ENCODE data around the gene LTN1. TPM values are rescaled to one million over a fixed set of nuclear protein-coding genes. Genes with fewer than 3 reads are reported as not detected.
A peak's percentile ranks its signal among the peaks of the same experiment; 100 is the strongest.

The LTN1 gene
- total RNA-seq, 1 experiment from 2014 or later: 8.7 TPM

DNA sequence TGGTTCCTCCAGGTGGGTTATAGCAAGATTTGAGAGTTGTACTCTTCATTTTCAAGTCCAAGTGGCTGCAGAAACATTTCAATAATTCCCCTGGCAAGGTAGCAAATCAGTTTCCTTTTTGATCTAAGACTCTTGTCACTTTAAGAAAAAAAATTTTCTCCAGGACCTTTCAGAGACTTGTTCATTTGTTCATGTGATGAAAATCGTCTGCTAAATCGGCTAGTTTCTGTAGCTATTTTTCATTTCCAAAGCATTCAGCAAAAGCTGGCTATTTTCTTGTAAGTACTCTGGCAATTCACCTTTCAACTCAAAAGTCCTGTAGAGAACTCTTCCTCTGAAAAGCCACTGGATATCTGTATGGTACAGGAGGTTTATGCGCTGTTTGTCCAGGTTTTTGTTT is 93.5 kb downstream of the LTN1 start:
- ChIA-PET RAD21 (ENCODE audit: low non-redundant PET in 1 of 2, low total read pairs in 2 of 2, uncharacterized antibody in 2 of 2, unreplicated experiment in 2 of 2) (no interaction called here), POLR2A (no interaction called here), CTCF (no interaction called here)
- no peaks in the 10 kb centered on the region for H3K79me2 ChIP-seq (ENCODE audit: insufficient read depth, low read length)
- no peak overlapping the region for H3K4me3 ChIP-seq (replicated peaks in 1 of 2; ENCODE audit: low read depth in 1 of 2, low read length in 2 of 2)
- H3K4me2 ChIP-seq (ENCODE audit: low read length): no peak overlapping the region
- no peak overlapping the region for H3K9ac ChIP-seq (ENCODE audit: low read length)
- 0 out of 2 replicates have a peak, but pooled peaks cover 4% of the 10 kb centered on the region for H3K27me3 ChIP-seq (ENCODE audit: insufficient read depth, low read length)
- H3K27ac ChIP-seq (ENCODE audit: low read depth, low read length): no peak overlapping the region
- TF ChIP-seq ZFX (IDR thresholded peaks at IDR 0.05): no peak
- no peak for TF ChIP-seq ELF1 (IDR thresholded peaks at IDR 0.05; ENCODE audit: borderline replicate concordance, low read depth)
- TF ChIP-seq ZBTB33 (IDR thresholded peaks at IDR 0.05; ENCODE audit: extremely low read depth, insufficient replicate concordance, low read length): no peak
- H3K36me3 ChIP-seq (ENCODE audit: control insufficient read depth in 1 of 2, insufficient read depth in 2 of 2, low read length in 2 of 2): no peaks in the 10 kb centered on the region
- no peak for ATAC-seq
- H3K4me1 ChIP-seq (ENCODE audit: control insufficient read depth in 1 of 2, insufficient read depth in 2 of 2, low read length in 2 of 2): no peaks in the 10 kb centered on the region
- BruUV-seq (replicated peaks): no TSS peak
- DNase-seq (ENCODE audit: low read depth, low spot score): no peak
- intact Hi-C loops (cut with micrococcal nuclease): no loop called here
- no peak overlapping the region for H2AFZ ChIP-seq (ENCODE audit: low read depth, low read length, poor library complexity, severe bottlenecking)
- H4K20me1 ChIP-seq (ENCODE audit: insufficient read depth): no peaks in the 10 kb centered on the region
- H3K9me2 ChIP-seq (ENCODE audit: insufficient read depth): no peaks in the 10 kb centered on the region
- no peaks in the 10 kb centered on the region for H3K9me3 ChIP-seq (ENCODE audit: control insufficient read depth in 1 of 2, insufficient read depth in 1 of 2, low read depth in 1 of 2, low read length in 2 of 2)

DNA sequence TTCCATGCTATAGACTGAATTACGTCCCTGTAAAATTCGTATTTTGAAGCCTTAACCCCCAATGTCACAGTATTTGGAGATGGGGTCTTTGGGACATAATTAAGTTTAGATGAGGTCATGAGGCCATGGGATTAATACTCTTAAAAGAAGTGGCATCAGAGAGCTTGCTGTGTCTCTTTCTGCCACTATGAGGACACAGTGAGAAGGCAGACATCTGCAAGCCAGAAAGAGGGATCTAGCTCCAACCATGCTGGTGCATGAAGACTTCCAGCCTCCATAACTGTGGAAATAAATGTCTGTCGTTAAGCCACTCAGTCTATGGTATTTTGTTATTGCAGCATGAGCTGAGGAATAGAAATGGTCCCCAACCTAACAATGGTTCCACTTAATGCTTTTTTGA is 99.0 kb downstream of the LTN1 start:
- Histone ChIP-seq H3K4me2 (ENCODE audit: low read length) (no peak overlapping the region), H3K79me2 (ENCODE audit: insufficient read depth, low read length) (no peaks in the 10 kb centered on the region), H3K9me3 (ENCODE audit: control insufficient read depth in 1 of 2, insufficient read depth in 1 of 2, low read depth in 1 of 2, low read length in 2 of 2) (no peaks in the 10 kb centered on the region), H3K36me3 (ENCODE audit: control insufficient read depth in 1 of 2, insufficient read depth in 2 of 2, low read length in 2 of 2) (no peaks in the 10 kb centered on the region), H4K20me1 (ENCODE audit: insufficient read depth) (no peaks in the 10 kb centered on the region), H2AFZ (ENCODE audit: low read depth, low read length, poor library complexity, severe bottlenecking) (no peak overlapping the region), H3K4me1 (ENCODE audit: control insufficient read depth in 1 of 2, insufficient read depth in 2 of 2, low read length in 2 of 2) (no peaks in the 10 kb centered on the region), H3K27me3 (ENCODE audit: insufficient read depth, low read length) (0 out of 2 replicates have a peak, but pooled peaks cover 8% of the 10 kb centered on the region), H3K9me2 (ENCODE audit: insufficient read depth) (no peaks in the 10 kb centered on the region; the same call in 1 of the 2 replicates), H3K9ac (ENCODE audit: low read length) (no peak overlapping the region), H3K4me3 (replicated peaks in 1 of 2; ENCODE audit: low read depth in 1 of 2, low read length in 2 of 2) (no peak overlapping the region), H3K27ac (ENCODE audit: low read depth, low read length) (no peak overlapping the region)
- ATAC-seq (peak; percentile 54; the same call in 1 of the 2 replicates), DNase-seq (ENCODE audit: low read depth, low spot score) (no peak)
- ChIA-PET RAD21 (ENCODE audit: low non-redundant PET in 1 of 2, low total read pairs in 2 of 2, uncharacterized antibody in 2 of 2, unreplicated experiment in 2 of 2) (no interaction called here), POLR2A (no interaction called here), CTCF (no interaction called here)
- no TSS peak for BruUV-seq (replicated peaks)
- intact Hi-C loops (cut with micrococcal nuclease): no loop called here
- TF ChIP-seq ZBTB33 (IDR thresholded peaks at IDR 0.05; ENCODE audit: extremely low read depth, insufficient replicate concordance, low read length) (no peak), SIN3A (IDR thresholded peaks at IDR 0.05; ENCODE audit: low read depth) (no peak), ATF3 (IDR thresholded peaks at IDR 0.05) (no peak), REST (IDR thresholded peaks at IDR 0.05; ENCODE audit: low read depth) (no peak), CEBPB (IDR thresholded peaks at IDR 0.05; ENCODE audit: low read depth) (no peak), SRF (IDR thresholded peaks at IDR 0.05; ENCODE audit: low read depth) (no peak), EZH2phosphoT487 (IDR thresholded peaks at IDR 0.05; ENCODE audit: borderline replicate concordance) (no peak)

All from HCT116 (cell line).